Smooth muscle cell (in vitro differentiated cells): ENCODE data around the gene PRDM5. TPM values are rescaled to one million over a fixed set of nuclear protein-coding genes. Genes with fewer than 3 reads are reported as not detected.

ENCODE experiments used
- DNase-seq: peaks from one replicate; lab custom pipeline; 2025; ENCODE audit not compliant: unreplicated experiment; lab: John Stamatoyannopoulos, UW
- H2AFZ ChIP-seq: fragments of 200-600 bp; sonication (generic); 2 replicates; pipeline ENCODE4 v1.6.0; 2016; ENCODE audit warnings: antibody characterized with exemption, low read depth, mild to moderate bottlenecking
- H3F3A ChIP-seq: fragments of 200-600 bp; sonication (generic); 2 replicates; pipeline ENCODE4 v1.6.0; 2017; ENCODE audit warnings: antibody characterized with exemption, low read depth
- H3K27ac ChIP-seq: fragments of 200-600 bp; sonication (generic); 2 replicates; pipeline ENCODE4 v1.5.1; 2016; ENCODE audit warnings: low read depth, mild to moderate bottlenecking
- H3K27me3 ChIP-seq: fragments of 200-600 bp; sonication (generic); 2 replicates; pipeline ENCODE4 v1.6.1; 2016; ENCODE audit warnings: low read depth, mild to moderate bottlenecking
- H3K36me3 ChIP-seq: fragments of 200-600 bp; sonication (generic); 2 replicates; pipeline ENCODE4 v1.5.1; 2016; ENCODE audit warnings: low read depth
- H3K4me1 ChIP-seq: fragments of 200-600 bp; sonication (generic); 2 replicates; pipeline ENCODE4 v1.5.1; 2016; ENCODE audit warnings: low read depth
- H3K4me2 ChIP-seq: fragments of 200-600 bp; sonication (generic); 2 replicates; pipeline ENCODE4 v1.6.0; 2016; ENCODE audit warnings: mild to moderate bottlenecking
- H3K4me3 ChIP-seq: fragments of 200-600 bp; sonication (generic); 2 replicates; pipeline ENCODE4 v1.5.1; 2016; ENCODE audit warnings: mild to moderate bottlenecking
- H3K79me2 ChIP-seq: fragments of 200-600 bp; sonication (generic); 2 replicates; pipeline ENCODE4 v1.6.0; 2016; ENCODE audit warnings: low read depth, mild to moderate bottlenecking
- H3K9ac ChIP-seq: fragments of 200-600 bp; sonication (generic); 2 replicates; pipeline ENCODE4 v1.6.0; 2016; ENCODE audit warnings: low read depth
- H3K9me3 ChIP-seq: fragments of 200-600 bp; sonication (generic); replicated peaks from 2 replicates; pipeline ENCODE4 v1.5.1; 2016; ENCODE audit warnings: low read depth
- H4K20me1 ChIP-seq: fragments of 200-600 bp; sonication (generic); 2 replicates; pipeline ENCODE4 v1.6.0; 2016; ENCODE audit warnings: low read depth
- WGBS: methylation state at CpG from one replicate; pipeline ENCODE4 v1.1.7; 2016; ENCODE audit warnings: low lambda C conversion rate; 5-methylcytosine and 5-hydroxymethylcytosine counted together
- polyA plus RNA-seq: library from polyadenylated mRNA; unstranded; fragments of >200 nt; fragmentation: Nextera tagmentation; extraction: Ambion mirVana; gene quantifications from 2 replicates; pipeline ENCODE4 v1.2.1, GENCODE V29; 2016
- total RNA-seq: library from RNA; depleted of rRNA; stranded (reverse); fragments of >200 nt; gene quantifications from 2 replicates; pipeline ENCODE4 v1.2.3, GENCODE V29; 2014
- TF ChIP-seq, protein P1 (sequence below): fragments of 200-600 bp; sonication (generic); IDR thresholded peaks from 2 replicates; pipeline ENCODE4 v1.5.1; 2017; ENCODE audit warnings: borderline replicate concordance, mild to moderate bottlenecking, antibody characterized with exemption; ENCODE audit not compliant: insufficient read depth, poor library complexity, severe bottlenecking

PRDM5 gene
- total and polyA plus RNA-seq, 2 experiments from 2014 or later, result 3.3 to 8.6 TPM

DNA sequence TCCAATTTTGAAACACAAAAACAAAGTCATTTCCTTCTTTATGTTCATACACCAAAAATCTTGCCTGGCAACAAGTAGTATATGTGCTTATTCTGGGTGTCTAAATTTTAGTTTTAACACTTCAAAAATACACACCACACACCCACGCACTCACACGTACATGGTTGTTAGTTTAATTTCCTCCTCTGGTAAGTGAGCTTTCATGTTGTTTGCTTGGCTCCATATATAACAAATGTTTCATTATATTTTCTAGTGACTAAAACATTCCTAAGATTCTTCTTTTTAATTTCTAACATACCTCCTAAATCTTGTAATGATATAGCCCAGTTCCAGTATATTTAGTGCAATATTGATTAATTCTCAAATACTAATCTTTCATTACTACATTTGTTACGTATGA, 80.9 kb downstream of the PRDM5 start:
- TF ChIP-seq, protein P1, sequence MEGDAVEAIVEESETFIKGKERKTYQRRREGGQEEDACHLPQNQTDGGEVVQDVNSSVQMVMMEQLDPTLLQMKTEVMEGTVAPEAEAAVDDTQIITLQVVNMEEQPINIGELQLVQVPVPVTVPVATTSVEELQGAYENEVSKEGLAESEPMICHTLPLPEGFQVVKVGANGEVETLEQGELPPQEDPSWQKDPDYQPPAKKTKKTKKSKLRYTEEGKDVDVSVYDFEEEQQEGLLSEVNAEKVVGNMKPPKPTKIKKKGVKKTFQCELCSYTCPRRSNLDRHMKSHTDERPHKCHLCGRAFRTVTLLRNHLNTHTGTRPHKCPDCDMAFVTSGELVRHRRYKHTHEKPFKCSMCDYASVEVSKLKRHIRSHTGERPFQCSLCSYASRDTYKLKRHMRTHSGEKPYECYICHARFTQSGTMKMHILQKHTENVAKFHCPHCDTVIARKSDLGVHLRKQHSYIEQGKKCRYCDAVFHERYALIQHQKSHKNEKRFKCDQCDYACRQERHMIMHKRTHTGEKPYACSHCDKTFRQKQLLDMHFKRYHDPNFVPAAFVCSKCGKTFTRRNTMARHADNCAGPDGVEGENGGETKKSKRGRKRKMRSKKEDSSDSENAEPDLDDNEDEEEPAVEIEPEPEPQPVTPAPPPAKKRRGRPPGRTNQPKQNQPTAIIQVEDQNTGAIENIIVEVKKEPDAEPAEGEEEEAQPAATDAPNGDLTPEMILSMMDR, result no peak
- Histone ChIP-seq H3K4me2 (peak overlapping the region; percentile 65), H4K20me1 (no peaks in the 10 kb centered on the region), H3K9me3 (no peaks in the 10 kb centered on the region), H3K4me3 (no peak overlapping the region), H3K36me3 (no peaks in the 10 kb centered on the region), H3K4me1 (peaks cover 2% of the 10 kb centered on the region), H3F3A (no peaks in the 10 kb centered on the region), H2AFZ (peak overlapping the region; percentile 4), H3K79me2 (no peaks in the 10 kb centered on the region), H3K27ac (peak overlapping the region; percentile 50), H3K27me3 (no peaks in the 10 kb centered on the region), H3K9ac (no peak overlapping the region)
- DNase-seq, result no peak
- WGBS, result 54% methylated on average over 3 of the region's 3 CpGs

DNA sequence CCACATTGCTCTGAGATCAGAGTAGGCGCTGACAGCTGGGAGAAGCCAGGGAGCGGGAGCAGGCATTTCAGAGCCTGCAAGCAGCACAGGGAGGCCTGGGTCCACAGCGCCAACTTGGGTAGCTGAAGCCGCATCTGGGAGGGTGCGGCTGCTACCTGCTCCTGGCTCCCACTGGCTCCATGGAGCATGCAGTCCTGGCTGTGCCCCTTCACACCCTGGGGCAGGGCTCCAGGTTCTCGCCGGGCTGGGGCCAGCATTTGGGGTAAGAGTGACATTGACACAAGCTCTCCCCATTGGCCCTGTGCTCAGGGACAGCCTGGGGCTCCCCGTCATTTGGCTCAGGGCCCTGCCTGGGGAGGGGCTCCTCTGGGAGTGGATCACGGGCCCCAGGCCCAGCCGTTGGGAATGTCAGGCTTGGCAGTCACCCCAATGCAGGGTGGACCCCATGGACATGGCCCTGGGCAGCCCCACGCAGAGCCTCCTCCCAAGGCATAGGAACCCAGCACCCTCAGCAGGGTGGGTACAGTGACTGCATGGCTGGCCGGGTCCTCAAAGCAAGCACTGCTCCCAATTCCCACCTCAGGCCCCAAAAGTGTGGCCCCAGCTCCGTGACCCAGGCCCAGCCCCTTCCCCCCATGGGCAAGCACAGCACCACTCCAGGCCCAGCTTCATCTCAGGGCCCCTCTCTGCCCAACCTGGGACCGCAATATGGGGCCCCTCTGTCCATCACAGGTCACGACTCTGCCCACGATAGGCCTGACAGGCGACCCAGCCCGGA, 82.4 kb downstream of the PRDM5 start:
- WGBS, result 96% methylated on average over 18 of the region's 18 CpGs
- no peak for DNase-seq

DNA sequence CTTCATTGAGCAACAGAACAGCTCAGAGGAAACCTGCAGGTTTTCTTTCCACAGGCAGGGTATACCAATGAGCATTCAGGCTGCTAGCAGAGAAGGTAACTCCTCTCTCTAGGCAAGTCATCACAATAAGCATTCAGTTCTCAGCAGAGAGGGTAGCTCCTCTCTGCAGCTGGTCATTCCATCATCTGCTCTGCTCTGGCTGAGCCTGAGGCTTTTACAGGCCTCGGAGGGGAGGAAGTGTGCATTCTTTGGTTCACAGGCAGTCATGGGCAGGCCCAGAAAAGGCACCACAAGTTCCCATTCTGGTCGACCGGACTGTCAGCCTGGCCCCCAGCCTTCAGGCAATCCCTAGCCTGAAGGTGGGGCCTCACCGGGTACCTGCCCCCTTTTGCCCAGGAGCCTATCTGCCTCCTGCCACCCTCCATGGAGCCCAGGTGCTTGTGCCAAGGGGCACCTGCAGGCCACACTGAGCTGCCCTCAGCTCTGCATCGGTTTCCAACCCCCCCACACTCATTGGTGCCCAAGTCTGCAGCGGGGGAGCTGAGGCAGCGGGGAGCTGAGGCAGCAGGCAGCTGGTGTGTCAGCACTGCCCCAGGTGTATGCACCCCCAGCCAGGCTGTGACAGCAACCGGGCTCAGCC, 83.1 kb downstream of the PRDM5 start:
- Histone ChIP-seq H3F3A (no peaks in the 10 kb centered on the region), H4K20me1 (no peaks in the 10 kb centered on the region), H2AFZ (no peak overlapping the region), H3K27me3 (no peaks in the 10 kb centered on the region), H3K4me1 (peaks cover 2% of the 10 kb centered on the region), H3K4me3 (no peak overlapping the region), H3K9me3 (no peaks in the 10 kb centered on the region), H3K36me3 (no peaks in the 10 kb centered on the region), H3K4me2 (no peak overlapping the region), H3K9ac (no peak overlapping the region), H3K27ac (no peak overlapping the region), H3K79me2 (no peaks in the 10 kb centered on the region)
- WGBS, result 64% methylated on average over 8 of the region's 8 CpGs
- TF ChIP-seq, protein P1, result no peak
- DNase-seq, result no peak

More for the DNA sequence above, 82.4 kb downstream of the PRDM5 start:
- no peaks in the 10 kb centered on the region for H3K9me3 ChIP-seq
- H2AFZ ChIP-seq, result no peak overlapping the region
- no peak overlapping the region for H3K9ac ChIP-seq
- H4K20me1 ChIP-seq, result no peaks in the 10 kb centered on the region
- H3K79me2 ChIP-seq, result no peaks in the 10 kb centered on the region
- no peak overlapping the region for H3K4me2 ChIP-seq
- H3K4me1 ChIP-seq, result peaks cover 2% of the 10 kb centered on the region
- H3K4me3 ChIP-seq, result no peak overlapping the region
- no peaks in the 10 kb centered on the region for H3F3A ChIP-seq
- H3K36me3 ChIP-seq, result no peaks in the 10 kb centered on the region
- TF ChIP-seq, protein P1, result no peak
- H3K27me3 ChIP-seq, result no peaks in the 10 kb centered on the region
- H3K27ac ChIP-seq, result no peak overlapping the region
